Nephron progenitor cell (in vitro differentiated cells): ENCODE results near the gene SUN2.

Source experiments
- DNase-seq: peaks from one replicate; pipeline ENCODE4 v3.0.0; 2021
- H3K27ac Mint-ChIP-seq: 2 replicates; pipeline ENCODE4 v1.8.0; 2021; ENCODE audit warnings: mild to moderate bottlenecking, moderate library complexity, mixed read lengths
- H3K27me3 Mint-ChIP-seq: 2 replicates; pipeline ENCODE4 v1.8.0; 2021; ENCODE audit warnings: mild to moderate bottlenecking, low read depth, mixed read lengths; ENCODE audit not compliant: poor library complexity
- H3K36me3 Mint-ChIP-seq: 2 replicates; pipeline ENCODE4 v1.8.0; 2021; ENCODE audit warnings: low read depth, mixed read lengths
- H3K4me1 Mint-ChIP-seq: 2 replicates; pipeline ENCODE4 v1.8.0; 2021; ENCODE audit warnings: mixed read lengths
- H3K4me3 Mint-ChIP-seq: 2 replicates; pipeline ENCODE4 v1.8.0; 2021; ENCODE audit warnings: mild to moderate bottlenecking, moderate library complexity, mixed read lengths
- H3K9me3 Mint-ChIP-seq: 2 replicates; pipeline ENCODE4 v1.8.0; 2021; ENCODE audit warnings: mild to moderate bottlenecking, moderate library complexity, mixed read lengths
- CTCF ChIP-seq: fragments of 200-600 bp; sonication (generic); IDR thresholded peaks from 2 replicates; pipeline ENCODE4 v1.5.0; 2021; ENCODE audit warnings: antibody characterized with exemption

The SUN2 gene

GRCh38 chr22:38718414-38718813, 37.4 kb downstream of the SUN2 start:
- Mint-ChIP-seq H3K9me3 (no peaks in the 10 kb centered on the region), H3K36me3 (peaks cover 43% of the 10 kb centered on the region), H3K4me1 (peaks cover 41% of the 10 kb centered on the region), H3K4me3 (no peak overlapping the region), H3K27ac (peak overlapping the region; percentile 9), H3K27me3 (peaks cover under 1% of the 10 kb centered on the region)
- no peak for DNase-seq
- TF ChIP-seq CTCF, result no peak

- Mint-ChIP-seq H3K4me1 (peaks cover 53% of the 10 kb centered on the region), H3K27ac (peak overlapping the region; percentile 96), H3K9me3 (no peaks in the 10 kb centered on the region), H3K36me3 (peaks cover 35% of the 10 kb centered on the region), H3K27me3 (peaks cover 4% of the 10 kb centered on the region), H3K4me3 (no peak overlapping the region)
- no peak for TF ChIP-seq CTCF
- DNase-seq, result no peak
These were observed 38.6 kb downstream of the SUN2 start for GRCh38 chr22:38717244-38717643.

- Mint-ChIP-seq H3K27me3 (peaks cover 4% of the 10 kb centered on the region), H3K27ac (peak overlapping the region; percentile 96), H3K4me3 (no peak overlapping the region), H3K4me1 (peaks cover 57% of the 10 kb centered on the region), H3K36me3 (peaks cover 31% of the 10 kb centered on the region), H3K9me3 (no peaks in the 10 kb centered on the region)
- TF ChIP-seq CTCF, result no peak
- no peak for DNase-seq
These were observed 39.0 kb downstream of the SUN2 start for GRCh38 chr22:38716826-38717225.

- Mint-ChIP-seq H3K4me3 (no peak overlapping the region), H3K27me3 (peaks cover 4% of the 10 kb centered on the region), H3K4me1 (peaks cover 60% of the 10 kb centered on the region), H3K27ac (peak overlapping the region; percentile 96), H3K9me3 (no peaks in the 10 kb centered on the region), H3K36me3 (peaks cover 26% of the 10 kb centered on the region)
- no peak for TF ChIP-seq CTCF
- DNase-seq, result no peak
These were observed 39.5 kb downstream of the SUN2 start for GRCh38 chr22:38716271-38716670.

GRCh38 chr22:38715852-38716251, 39.9 kb downstream of the SUN2 start:
- Mint-ChIP-seq H3K27me3 (peaks cover 4% of the 10 kb centered on the region), H3K36me3 (peaks cover 28% of the 10 kb centered on the region), H3K9me3 (no peaks in the 10 kb centered on the region), H3K27ac (peak overlapping the region; percentile 73), H3K4me1 (peaks cover 63% of the 10 kb centered on the region), H3K4me3 (no peak overlapping the region)
- no peak for DNase-seq
- TF ChIP-seq CTCF, result no peak

- no peak for TF ChIP-seq CTCF
- peaks cover 31% of the 10 kb centered on the region for H3K36me3 Mint-ChIP-seq
- H3K4me1 Mint-ChIP-seq, result peaks cover 63% of the 10 kb centered on the region
- no peak overlapping the region for H3K4me3 Mint-ChIP-seq
- peaks cover 4% of the 10 kb centered on the region for H3K27me3 Mint-ChIP-seq
- H3K9me3 Mint-ChIP-seq, result no peaks in the 10 kb centered on the region
- peak overlapping the region; percentile 56 for H3K27ac Mint-ChIP-seq
- no peak for DNase-seq
These were observed 40.5 kb downstream of the SUN2 start for GRCh38 chr22:38715176-38715764.
